GM19395 (cell line): ENCODE data around the gene FBXO44.

Experiments used
- ATAC-seq: cut with Tn5 transposase; IDR thresholded peaks from one replicate; pipeline ENCODE4 v1.9.1; 2021; ENCODE audit warnings: mild to moderate bottlenecking, moderate library complexity; ENCODE audit not compliant: unreplicated experiment

Gene FBXO44

DNA sequence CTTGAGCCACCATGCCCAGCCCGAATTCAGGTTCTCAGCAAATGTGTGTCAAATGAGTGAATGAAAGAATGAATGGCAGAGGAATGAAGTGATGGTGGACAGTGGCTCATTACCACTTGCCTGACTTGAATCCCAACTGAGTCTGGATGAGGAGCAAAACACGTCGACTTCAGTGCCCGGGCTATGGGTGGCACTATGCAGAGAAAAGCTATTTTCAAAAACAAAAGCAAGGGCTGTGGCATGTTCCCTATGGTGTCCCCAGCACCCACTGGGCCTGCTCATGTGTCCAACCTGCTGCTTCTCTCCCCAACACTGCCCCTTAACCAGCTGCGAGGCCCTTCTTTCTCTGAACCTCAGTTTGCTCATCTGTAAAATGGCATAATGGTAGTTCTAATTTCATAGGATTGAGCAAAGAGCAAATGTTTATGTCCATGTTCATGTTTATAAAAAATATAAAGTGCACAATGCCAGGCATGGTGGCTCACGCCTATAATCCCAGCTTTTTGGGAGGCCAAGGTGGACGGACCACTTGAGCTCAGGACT lies 30.6 kb downstream of the FBXO44 start:
- no peak for ATAC-seq

DNA sequence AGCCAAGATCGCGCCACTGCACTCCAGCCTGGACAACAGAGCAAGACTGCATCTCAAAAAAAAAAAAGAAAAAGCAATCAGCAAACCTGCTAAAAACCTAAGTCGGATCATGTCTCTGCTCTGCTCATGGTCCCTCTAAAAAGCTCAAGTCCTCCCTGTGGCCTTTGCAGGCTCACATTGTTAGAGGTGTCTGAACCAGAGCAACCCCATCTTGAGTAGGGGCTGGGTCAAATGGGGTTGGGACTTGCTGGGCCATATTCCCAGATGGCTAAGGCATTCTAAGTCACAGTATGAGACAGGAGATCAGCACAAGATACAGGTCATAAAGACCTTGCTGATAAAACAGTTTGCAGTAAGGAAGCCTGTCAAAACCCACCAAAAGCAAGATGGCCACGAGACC lies 33.8 kb downstream of the FBXO44 start:
- ATAC-seq = no peak

DNA sequence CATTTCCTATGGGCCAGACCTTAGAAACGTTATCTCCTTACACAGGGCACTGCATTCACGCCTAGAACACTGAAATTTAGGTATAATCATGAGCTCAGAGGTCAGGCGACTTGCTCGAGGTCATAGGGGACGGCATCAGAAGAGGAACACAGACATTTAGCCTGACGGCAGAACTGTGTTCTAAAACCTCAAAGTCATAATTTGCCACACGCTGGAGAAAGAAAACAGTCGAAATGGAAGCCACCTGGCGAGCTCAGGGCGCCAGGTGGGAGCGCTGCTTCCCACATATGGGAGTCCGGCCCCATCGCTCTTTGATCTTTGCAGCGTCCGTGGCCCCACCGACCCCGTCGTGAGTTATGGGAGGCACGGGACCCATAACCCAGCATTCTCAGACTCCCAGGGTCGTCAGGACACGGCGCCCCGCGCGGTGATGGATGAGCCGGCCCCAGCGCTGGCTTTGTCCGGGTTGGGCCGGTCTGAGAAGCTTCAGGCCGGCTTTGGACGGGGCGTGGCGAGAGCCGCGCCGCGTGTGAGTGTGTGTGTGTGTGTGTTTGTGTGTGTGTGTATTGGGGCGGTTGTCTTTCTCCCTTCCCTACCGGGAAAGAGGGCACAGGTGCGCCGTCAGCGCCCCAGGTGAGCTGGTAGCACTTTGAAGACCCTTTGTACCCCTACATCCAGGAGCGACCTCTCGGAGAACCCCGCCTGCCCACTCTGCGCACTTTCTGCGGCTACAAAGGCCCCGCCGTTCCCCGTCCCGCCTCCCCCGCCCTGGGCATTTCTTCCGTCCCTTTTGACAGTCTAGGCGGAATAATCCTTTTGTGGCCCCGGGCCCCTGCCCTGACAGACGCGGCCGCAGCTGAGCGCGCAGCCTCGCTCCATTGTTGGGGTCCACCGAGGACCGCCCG lies 36.0 kb downstream of the FBXO44 start:
- ATAC-seq = no peak

DNA sequence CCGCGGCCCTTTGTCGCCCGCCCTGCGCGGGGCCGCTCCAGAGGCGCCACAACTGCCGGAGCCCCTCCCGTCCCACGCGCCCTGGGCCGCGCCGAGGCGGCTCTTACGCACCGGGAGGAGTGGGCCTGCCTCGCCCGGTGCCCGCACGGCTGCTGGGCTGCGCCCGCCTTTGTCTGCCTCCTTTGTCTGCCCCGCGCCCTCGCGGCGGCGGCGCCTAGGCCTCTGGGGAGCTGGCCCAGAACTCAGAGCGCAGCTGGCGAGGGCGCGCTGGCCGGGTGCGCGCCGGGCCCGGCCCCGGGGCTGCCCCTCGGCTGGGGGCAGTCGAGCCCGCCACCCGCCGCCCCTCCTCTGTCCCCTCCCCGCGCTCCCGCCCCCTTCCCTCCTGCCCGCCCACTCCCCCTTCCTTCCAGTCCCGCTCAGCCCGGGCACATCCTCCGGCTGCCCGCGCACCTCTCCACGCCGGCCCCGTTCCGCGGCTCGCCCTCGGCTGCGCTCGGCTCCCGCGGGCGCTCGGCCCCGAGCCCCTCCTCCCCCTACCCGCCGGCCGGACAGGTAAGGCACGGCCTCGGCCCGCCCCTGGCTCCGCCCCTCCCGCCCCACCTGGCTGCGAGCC lies 36.7 kb downstream of the FBXO44 start, which contains the start of gene DRAXIN:
DRAXIN (plus strand) TSS at position 409 of the 613 bp plus-strand sequence. CDS start 14,549 bp downstream, outside the sequence.
- no peak for ATAC-seq

DNA sequence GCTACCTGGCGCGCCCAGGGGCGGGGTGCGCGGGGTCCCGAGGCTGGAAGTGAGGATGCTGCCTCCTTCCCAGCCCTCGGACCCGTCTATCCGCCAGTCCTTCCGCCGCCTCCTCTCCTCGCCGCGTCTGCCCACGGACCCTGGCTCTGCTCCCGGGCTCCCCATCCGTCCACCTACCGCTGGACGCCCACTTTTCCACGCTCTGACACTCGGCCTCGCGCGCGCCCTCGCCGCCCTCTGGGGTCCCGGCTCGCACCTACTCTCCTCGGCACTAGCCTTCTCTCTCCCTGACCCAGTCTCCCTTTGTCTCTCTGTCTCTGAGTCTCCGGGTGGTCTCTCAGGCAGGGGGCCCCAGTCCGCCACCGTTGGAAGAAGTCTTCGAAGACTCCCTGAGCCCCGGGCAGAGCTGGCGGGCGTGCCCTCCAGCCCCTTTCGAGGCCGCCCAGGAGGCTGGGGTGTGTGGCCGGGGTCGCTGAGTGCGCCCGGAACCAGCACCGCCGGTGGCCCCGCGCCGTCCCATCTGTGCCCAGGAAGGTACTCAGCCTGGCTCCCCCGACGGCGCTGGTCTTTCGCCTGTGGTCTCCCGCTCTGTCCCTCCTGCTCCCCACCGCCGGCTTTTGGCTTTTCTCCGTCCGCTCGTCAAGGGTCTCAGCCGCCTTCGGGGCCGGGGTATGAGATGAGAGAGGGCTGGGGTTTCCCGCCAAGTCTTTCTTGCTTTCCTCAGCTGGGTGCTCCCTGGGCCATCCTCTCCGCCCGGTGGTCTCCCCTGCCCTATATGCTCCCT lies 37.4 kb downstream of the FBXO44 start:
- ATAC-seq = no peak

DNA sequence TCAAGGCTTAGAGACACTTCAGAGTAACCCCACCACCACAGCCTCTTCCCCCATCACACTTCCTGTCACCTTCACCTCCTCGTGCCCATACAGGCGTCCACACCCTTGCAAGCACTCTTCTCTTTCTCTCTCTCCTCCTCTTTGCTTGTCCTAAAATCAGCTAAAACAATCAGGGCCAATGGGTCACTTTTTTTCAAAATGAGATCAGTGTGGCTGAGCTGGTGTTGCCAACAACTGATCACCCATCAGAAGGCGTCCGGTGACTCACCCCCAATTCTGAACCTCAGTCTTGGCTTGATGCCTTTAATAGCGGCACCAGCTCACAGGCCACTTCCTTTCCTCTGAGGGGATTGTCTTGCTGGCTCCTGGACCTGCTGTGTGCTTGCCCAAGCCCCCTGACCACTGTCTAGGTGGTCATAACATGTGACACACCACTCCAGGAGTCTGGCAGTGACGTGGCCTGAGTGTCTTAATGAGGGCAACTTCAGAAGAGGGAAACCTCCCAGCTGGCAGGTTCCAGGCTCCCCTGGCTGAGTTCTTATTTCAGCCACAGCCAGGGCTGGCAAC lies 38.4 kb downstream of the FBXO44 start:
- no peak for ATAC-seq

DNA sequence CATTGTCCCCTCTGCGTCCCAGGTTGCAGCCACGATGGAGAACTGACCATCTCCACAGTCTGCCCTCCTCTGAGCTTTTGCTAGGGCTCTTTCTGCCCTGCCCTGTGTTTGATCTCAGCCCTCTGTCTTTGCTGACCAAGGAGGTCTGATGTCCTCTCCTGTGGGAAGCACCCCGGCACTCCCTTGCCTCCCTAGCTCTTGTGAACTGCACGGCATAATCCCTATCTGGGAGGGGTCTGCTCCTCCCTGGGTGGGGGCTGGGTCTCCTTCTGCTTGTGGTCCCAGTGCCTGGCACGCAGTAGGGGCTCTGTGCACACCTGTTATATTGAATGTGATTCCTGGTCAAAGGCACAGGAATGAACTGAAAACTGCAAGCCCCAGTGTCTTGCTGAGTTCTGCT lies 39.2 kb downstream of the FBXO44 start:
- ATAC-seq = no peak

DNA sequence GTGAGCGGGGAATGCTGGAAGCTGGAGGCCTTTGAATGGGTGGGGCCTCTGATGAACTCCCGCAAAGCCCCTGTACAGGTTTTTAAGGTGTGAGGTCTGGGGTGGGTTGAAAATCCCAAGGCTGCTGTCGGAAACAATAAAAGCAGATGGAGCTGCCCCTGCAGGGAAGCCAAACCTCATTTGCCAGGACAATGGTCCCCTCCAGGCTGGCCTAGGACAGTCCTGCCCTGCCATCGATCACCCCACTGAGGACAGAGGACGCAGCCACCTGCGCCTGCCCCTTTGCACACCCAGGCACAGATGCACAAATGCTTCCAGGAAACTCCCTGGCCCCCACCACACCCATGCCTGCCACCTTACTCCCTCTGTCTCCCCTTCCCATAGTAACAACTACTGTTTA lies 41.2 kb downstream of the FBXO44 start:
- ATAC-seq = no peak

DNA sequence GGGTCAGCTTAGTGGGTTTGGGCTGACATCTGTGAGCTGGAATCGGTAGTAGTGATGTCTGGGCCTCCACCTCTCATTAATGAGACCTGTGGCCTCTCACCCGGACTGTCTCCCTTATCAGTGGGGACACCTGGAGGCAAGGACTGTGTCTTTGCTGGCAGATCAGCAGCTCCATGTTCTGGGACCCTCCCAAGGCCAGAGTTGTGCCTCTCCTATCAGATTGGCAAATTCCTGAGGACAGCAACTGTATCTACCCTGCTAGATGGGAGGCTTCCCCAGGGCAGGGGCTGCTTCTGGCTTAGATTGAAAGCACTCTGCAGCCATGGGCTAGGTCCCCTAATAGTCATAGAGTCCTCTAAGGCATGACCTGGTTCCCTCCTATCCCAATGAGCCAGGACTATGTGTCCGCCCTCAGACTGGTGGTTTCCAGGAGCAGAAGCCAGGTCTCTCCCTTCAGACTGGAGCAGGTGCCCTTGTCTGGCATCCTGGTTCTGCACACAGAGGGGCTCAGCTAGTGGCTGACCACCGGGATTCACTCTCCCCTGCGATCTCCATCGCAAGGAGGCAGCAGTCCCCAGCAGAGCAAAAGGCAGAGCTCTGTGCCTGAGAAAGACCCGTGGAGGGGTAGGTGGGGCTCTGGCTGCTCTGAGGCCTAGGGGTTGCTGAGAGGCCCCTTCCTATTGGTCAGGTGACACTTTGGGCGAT lies 42.7 kb downstream of the FBXO44 start:
- ATAC-seq = no peak

DNA sequence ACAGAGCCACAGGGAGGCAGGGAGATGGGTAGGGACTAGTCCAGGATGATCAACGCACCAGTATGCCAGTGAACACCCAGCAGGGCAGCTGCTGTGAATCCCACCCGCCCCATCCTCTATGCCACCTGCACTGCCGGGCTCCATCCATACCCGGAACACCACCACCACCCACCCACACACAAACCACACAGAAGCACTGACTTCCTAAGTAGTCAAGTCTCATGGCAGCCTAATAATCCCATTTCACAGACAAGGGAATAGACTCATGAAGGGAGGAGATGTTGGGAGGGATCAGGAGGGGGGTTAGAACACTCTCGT lies 43.2 kb downstream of the FBXO44 start:
- no peak for ATAC-seq

DNA sequence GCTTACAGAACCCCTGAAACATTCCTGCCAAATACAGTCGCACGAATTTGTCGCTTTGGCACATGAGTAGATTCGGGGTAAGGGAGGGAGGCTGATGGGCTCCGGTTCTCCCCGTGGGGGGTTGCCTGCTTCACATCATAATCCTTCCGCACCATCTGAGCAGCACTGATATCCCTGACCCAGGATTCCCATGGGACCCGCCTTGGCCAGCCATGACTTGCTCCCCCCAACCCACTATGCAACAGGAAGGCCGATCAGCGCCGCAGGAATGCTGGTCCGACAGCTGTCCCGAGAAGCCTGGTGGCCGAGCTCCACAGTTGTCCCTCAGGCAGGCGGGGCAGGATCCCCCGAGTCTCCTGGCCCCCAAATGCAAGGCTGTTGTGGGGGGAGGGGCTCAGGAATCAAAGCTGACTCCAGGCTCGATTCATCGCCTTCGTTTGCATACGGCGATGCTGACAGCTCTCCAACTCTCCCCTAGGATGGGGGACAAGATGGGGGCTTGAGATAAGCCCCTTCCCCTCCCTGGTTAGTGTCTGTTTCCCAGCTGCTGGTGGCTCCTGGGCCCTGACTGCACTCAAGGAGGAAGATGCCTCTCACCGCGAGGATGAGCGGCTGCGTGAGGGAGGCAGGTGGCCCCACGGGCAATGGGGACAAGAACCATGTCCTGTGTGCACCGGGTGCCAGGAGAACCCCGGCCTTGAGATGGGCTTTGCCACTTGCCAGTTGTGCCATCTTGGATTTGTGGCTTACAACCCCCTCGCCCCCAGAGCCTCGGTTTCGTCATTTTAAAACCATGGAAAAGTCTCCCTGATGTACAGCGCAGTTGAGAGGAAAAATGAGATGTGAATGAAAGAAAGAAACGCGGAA lies 46.2 kb downstream of the FBXO44 start:
- ATAC-seq = no peak

DNA sequence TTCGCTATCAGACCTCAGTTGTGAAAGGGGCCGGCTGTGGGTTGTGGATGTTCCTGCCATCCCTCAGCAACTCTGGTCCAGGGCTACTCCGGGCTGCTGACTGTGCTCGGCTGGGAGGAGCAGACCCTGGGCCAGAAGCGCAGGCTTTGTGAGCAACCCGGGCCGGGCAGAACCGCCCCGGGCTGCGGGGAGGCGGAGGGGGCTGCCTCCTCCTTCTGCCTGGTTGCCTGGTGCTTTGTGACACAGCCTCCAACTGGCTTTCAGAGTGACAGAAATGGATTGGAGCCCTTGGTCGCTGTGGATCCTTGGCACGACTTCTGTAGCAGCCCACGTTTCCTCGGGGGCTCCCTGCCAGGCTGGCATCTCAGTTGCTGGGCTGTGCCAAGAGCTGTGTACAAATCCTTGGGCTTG lies 46.9 kb downstream of the FBXO44 start:
- no peak for ATAC-seq

DNA sequence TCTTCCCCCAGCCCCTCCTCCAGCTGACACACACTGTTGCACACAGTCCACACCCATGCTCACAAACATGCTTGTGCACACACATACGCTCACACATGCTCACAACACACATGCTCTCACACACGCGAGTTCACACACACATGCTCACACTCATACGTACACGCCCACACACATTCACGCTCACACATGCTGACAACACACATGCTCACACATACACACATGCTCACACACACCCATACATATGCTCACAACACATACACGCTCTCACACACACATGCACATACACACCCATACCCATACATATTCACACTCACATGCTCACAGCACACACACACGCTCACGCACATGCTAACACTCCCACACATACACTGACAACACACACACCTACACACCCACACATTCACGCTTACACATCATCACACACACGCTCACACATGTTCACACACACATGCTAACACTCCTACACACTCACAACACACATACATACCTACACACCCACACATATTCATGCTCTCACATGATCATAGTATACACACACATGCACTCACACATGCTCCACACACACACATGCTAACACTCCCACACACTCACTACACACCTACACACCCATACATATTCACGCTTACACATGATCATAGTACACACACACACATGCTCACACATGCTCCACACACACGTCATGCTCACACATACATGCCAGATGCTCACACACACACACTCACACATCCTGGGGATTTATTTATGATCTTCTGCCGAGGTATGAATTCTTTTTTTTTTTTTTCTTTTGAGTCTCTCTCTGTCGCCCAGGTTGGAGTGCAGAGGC lies 47.5 kb downstream of the FBXO44 start:
- no peak for ATAC-seq

DNA sequence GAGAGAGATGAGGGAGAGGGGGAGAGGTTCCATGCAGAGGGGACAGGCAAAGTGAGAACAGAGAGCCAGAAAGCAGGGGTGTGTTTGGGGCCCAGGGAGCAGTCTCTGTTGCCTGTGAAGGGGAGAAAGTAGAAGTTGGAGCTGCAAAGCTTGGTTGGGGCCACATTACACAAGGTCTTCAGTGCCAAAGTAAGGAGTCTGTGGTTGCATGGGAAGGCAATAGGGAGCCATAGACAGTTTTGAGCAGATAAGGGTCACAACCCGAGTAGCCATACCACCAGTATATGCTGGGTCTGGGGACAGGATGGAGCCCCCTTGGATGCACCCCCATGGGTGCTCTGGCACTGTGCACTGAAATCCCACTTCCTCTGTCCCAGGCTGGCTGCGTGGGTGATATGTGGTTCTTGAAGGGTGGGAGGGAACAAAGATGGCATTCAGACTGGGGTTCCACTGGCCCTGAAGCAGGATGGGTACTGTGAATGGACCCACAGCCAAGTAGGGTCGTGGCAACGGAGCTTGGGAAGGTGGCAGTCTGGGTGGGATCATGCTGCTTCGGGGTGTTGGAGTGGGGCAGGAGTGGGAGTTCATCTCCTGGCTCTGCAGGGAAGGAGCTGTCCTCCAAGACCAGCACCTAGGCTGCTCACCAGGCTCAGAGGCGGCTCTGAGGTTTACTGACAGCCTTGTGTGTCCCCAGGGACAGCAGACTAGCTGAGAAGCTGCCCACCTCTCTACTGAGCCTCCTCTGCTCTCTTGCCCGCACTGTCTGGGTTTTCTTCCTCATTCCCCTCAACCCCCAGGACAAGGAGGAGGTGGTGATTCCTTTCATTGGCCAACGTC lies 48.9 kb downstream of the FBXO44 start:
- no peak for ATAC-seq

DNA sequence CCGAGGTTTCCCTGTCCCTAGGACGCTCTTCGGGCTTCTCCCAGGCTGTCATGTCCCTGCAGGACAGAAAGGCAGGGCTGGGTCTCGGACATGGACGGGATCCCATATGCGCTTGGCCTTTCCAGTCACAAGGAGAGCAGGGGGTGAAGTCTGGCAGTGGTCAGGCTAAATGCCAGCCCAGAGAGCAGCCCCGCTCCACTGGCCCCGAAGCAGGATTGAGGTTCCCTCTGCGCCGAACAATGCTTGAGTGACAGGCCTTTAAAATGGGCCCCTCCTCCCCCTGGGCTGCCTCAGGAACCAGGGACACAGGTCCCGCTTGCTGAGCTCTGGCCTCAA lies 49.5 kb downstream of the FBXO44 start:
- ATAC-seq = no peak

DNA sequence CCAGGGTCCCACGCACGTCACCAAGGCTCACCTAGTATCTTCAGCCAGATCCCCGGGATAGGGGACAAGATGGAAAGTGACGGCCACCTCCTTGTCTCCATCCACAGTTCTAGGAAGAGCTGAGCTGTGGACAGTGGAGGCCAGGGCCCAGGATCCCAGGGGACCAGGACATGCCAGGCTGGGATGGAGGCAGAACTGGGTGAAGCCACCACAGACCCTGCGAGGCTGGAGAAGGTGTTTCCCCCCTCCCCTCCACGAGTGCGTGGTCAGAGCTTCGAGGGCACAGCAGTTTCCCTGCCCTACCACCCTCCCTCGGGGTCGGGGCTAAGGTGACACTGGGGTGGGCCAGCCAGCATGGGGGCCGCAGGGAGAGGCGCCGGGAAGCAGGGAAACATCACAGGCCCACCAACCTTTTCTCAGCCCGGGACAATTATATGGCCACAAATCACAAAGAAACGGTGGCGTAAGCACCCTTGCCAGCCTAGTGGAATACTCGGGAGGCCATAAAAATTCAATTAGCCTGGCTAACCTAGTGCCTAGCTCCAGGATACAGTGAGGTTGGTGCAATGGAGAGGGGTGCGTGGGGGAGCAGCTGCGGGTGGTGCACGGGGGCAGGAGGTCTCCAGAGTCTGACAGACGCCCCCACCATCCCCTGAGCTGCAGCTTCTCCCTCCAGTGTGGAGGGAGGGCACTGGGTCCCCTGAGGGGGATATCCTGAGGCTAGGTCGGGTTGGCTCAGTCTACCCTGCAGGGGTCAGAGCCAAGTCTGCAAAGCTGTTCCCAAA lies 50.2 kb downstream of the FBXO44 start:
- no peak for ATAC-seq

DNA sequence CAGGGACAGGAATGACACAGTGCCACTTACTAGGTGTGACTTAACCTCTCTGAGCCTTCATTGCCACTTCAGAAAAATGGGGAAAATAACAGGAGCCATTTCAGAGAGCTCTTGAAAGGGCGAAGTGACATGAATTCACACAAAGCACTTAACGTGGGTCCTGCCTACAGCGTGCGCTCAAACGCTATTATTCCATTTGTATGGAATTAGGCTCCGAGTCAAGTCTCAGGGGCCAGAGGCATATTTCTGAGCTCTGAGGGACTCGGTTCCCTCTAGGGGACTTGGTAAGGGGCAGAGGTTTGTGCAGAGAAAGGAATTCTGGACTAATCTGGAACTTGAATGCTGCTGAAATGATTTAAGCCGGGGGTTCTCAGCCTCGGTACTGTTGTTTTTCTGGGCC lies 50.9 kb downstream of the FBXO44 start:
- ATAC-seq = no peak
